GM23248 (cell line): Measurements from ENCODE around the gene MBD2.

Experiments used
- EZH2 ChIP-seq: fragments of 200-600 bp; sonication (generic); IDR thresholded peaks from 2 replicates; pipeline ENCODE4 v1.6.1; 2018; ENCODE audit warnings: antibody characterized with exemption, mild to moderate bottlenecking; ENCODE audit not compliant: insufficient read depth, poor library complexity, severe bottlenecking
- EZH2phosphoT487 ChIP-seq: fragments of 200-600 bp; sonication (generic); IDR thresholded peaks from 2 replicates; pipeline ENCODE4 v1.6.1; 2018; ENCODE audit warnings: antibody characterized with exemption, moderate library complexity, mild to moderate bottlenecking, low read depth; ENCODE audit not compliant: insufficient read depth

GRCh38 chr18:54154231-54154630, 70.2 kb downstream of the MBD2 start:
- TF ChIP-seq EZH2phosphoT487 (no peak), EZH2 (no peak)
